DMS114 treated with DMSO at 0.1 percent for 48 hours (cell line): ENCODE results near the gene SPINK8.
"Not testable (repeated sequence)": the region's sequence is repeated elsewhere in the genome, so short reads cannot be mapped to it uniquely, and the experiment has no call there.

Experiments used
- DNase-seq: peaks from one replicate; lab custom pipeline; 2025; ENCODE audit not compliant: unreplicated experiment; lab: John Stamatoyannopoulos, UW

The SPINK8 gene

DNA sequence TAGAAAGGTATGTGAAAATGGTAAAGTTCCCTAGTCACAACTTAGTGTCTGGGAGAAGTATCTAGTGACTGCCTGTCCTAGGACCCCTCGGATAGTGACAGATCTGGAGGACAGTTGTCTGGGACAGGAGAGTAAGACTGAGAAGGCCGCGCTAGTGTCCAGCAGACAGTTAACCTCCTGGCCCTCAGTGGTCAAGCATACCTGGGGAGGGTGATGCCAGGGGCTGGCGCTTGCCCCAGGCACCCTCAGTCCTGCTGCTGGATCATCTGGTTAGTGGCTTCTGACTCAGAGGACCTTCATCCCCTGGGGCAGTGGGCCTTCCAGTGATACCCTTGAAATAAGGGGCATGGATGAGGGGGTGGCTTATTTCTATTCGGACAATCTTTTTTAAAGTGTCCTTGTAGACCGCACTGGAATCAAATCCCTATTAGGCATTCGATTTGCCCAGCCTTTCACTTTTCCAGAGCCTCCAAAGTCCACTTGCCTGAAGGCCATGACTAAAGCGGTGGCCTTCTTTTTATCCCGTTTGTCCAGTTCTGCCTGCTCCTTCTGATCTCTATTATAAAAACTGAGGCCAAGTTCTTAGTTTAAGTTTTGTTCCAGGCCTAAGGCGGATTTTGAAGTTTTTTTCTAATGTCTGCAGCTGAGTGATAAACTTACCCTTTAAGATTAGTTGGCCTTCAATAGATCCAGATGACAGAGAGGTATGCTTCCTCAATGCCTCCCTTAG lies 1.6 kb downstream of the SPINK8 start:
- not testable (repeated sequence) for DNase-seq

DNA sequence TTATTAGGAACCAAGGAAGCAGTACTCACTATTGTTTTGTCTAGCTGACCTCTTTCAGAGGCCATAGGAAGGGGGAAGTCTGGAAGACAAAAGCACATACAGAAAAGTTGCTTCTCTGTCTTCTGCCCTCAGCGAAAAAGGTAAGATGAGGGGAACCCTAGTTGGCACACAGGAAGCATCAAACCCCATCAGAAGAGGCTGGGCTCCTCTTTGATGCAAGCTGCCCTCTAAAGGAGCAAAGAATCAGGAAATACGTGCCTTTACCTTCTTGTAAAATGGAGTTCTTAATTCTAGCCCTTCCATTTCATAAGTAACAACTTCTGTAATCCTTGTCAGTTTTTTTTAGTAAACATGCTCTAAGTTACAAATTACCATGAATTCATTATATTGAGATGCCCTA lies 12.5 kb downstream of the SPINK8 start:
- no peak for DNase-seq

DNA sequence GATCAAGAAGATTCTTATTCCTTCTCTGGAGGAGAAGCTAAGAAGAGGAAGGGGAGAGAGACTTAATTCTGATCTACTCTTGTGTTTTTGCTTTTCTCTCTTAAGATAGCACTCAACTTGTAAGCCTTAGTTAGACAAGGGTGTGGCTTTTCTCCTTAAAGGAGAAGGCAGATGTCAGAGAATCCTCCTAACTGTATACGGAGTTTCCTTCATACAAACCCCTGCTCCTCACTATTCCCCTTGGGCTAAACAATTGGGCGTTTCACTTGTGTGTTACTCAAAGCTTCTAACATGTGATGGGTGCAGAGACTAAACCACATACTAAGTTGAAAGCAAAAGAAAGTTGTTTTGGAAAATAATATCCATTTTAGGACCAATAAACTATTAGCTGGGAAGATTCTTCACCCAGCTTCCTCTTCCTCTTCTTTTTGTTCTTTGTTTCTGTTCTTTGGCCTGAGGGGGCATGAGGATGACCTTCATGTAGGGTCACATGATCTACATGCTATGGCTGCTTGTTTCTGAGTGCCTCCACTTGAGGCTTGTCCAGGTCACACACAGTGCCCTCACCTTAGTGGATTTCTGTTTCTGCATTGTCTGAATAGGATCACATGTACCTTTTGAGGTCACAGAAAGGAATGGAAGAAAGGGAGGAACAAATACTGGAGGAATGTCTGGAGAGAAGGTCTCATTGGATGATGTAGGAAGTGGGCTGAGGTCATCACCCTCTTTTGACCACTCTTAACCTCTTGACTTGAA lies 14.6 kb downstream of the SPINK8 start:
- no peak for DNase-seq

DNA sequence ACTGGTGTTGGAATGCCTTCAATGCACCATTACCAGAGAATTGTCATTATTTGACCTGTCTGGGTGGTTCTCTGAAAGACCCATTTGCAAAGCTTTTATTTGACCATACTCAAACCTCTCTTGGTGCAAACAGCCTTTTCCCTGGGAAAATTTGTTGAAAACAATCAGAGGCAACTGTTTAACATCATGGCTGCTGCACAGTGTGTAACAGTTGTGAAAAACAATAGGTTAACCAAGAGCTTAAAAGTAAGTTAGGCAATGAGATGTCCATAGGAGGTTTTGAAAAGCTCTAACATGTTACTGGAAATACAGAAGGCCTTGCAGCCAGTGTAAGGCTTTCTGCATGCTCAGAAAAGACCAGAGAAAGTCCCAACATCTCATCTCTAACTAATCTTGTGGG lies 18.9 kb downstream of the SPINK8 start:
- DNase-seq = no peak

DNA sequence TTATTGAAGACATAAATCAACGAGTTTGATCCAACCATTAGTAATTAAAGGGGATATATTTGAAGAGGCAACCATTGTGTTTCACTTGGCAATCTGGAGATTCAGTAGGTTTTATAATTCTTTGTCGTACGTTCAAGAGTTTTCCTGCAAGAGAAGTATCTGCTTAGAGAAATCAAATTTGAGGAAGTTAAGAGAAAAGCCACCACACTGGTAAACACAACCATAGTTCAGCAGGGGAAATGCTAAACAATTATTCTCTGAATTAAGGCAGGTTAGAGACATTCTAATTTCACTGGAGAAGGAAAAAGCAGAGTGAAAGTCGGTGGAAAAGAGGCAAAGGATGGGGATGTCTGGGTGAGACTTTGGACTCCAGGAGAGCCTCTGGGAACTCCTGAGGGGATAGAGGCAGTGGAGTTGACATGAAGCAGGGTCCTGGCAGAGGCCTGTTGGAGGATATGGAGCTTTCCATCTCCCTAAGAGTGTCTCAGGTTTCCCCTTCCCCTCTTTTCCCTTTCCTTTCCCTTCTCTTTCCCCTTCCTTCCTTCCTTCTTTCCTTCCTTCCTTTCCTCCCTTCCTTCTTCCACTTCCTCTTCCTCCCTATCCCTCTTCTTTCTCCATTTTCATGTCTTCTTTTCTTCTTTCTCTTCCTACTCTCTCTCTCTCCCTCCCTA lies 26.5 kb downstream of the SPINK8 start:
- no peak for DNase-seq

DNA sequence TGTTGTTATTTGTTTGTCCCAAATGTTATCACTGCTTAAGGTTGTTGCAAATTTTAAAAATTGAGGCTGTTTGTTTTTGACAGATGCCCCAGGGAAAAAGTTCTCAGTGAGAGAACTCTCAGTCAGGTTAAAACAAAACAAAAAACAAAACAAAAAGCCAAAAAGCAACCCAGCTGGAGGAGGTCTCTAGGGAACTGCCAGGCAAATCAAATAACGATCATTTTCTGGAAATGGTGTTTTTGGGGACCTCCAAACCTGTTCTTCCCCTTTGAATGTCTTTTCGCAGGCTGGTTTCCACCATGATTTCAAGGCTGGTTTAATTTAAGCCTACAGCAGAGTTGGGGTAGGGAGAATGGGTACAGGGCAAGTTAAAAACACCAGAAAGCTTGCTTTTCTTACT lies 27.2 kb downstream of the SPINK8 start:
- no peak for DNase-seq

DNA sequence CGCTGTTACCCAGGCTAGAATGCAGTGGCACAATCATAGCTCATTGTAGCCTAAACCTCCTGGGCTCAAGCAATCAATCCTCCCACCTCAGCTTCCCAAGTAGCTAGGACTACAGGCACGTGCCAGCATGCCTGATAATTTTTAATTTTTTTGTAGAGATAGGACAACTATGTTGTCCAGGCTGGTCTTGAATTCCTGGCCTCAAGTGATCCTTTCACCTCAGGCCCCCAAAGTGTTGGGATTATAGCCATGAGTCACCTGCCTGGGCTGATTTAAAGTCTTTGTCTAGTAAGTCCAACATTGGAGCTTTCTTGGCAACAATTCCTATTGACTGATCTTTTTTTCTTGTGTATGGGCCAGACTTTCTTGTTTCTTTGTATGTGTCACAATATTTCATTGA lies 28.1 kb downstream of the SPINK8 start:
- DNase-seq = no peak

DNA sequence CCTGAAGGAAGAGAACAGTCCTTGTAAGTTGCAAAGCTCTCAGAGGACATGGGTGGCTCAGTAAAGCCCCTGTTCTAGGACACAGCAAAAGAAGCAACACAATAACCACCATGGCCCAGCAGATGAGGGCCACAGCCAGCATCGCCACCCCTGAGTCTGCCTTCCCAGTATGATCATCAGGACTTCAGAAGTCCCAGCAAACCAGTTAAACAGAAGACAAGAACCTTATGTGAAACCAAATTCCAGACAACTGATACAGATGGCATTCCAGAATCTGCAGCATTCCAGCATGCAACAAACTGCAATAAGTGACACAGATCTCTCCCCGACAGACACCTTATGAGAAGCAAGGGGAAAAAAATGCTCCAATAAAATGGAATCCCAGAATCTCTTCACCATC lies 30.4 kb downstream of the SPINK8 start:
- no peak for DNase-seq

DNA sequence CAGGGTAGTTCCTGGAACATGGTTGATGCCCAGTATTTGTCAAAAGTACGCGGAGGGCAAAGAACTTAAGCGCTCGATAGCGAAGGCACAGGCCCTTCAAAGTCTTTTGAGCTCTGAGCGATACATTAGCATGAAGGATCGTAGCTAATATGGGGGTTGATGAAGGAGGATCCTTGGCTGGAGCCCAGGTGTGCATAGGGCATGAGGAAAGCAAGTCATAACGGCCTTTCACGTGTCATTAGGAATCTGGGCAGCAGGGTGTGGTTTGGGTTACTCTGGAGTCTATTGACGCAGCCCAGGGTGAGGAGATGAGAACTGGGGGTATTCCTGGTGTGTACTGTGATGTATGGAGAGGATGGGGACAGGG lies 31.7 kb downstream of the SPINK8 start:
- DNase-seq = no peak

DNA sequence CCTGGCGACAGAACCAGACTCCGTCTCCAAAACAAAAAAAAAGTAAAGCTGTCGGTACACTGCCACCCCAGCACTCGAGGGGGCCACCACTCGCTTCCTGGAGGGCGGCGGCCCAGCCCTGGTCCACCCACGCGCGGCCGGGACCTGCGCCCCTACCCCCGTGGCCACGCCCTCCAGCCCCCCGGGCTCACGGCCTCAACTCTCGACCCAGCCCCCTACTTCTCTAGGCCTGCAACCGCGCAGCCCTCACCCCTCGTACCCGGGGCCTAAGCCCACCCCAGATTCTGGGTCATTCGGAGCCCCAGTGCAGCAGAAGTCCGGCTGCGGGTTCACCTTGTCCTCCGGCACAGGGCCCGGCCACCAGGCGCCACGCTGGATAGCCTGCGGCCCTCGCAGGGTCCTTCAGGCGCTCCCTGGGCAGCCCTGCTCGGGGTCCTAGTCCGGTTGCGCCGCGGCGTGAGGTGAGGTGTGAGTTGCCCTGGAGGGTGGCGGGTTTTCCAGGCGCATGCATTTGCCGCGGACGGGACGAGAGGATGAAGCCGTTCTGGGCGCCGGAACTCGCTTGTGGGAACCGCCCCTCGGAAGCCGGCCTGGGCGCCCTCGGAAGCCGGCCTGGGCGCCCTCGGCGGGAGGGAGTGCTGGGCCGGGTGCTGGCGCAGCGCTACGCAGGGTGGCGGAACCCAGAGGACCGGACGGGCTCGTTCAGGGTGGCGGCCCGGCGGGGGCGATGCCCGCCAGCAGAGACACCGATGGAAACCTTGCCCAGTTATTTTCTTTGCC lies 32.3 kb downstream of the SPINK8 start, which contains the start of gene NME6:
TSS of gene NME6 (minus strand) at position 348 of the 780 bp plus-strand sequence.
- peak; percentile 71 for DNase-seq

DNA sequence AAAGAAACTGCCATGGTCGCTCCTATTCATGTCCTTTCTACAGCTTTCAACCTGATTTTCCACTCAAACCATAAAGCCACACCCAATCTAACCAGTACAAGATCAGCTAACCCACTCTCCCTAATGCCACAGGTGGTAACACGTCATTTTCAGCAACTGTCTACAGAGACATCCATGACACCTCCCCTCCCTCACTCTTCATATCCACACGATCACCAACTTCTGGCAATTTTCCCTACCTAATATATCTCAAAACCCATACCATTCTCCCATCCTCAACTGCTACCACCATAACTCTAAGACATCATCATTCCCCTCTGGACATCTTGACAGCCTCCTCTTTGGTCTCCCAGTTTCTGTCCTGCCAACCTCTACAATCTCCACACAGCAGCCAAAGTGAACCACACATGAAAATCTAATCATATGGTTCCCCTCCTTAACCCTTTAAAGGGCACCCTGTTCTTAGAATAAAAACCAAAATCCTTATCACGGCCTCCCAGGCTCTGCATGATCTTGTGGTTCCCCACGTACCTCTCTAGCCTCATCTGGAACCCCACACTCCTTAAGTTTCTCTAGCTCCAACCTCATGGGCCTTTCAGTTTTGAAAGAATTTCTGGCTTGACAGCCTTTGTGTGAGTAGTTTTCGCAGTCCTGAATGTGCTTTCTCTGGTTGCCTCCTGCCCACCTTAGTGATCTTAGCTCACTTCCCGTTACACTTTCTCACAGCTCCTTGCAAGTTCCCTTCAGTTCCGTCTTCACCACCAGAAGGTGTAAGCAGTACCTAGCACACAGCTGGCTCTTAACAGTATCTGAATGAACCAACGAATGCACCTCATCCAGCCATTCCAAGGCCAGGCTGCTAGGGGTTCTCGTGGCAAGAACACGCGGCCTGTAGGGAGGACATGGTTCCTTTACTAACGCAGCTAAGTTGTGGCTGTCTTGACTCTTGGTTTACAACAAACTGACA lies 33.4 kb downstream of the SPINK8 start:
- DNase-seq = no peak

DNA sequence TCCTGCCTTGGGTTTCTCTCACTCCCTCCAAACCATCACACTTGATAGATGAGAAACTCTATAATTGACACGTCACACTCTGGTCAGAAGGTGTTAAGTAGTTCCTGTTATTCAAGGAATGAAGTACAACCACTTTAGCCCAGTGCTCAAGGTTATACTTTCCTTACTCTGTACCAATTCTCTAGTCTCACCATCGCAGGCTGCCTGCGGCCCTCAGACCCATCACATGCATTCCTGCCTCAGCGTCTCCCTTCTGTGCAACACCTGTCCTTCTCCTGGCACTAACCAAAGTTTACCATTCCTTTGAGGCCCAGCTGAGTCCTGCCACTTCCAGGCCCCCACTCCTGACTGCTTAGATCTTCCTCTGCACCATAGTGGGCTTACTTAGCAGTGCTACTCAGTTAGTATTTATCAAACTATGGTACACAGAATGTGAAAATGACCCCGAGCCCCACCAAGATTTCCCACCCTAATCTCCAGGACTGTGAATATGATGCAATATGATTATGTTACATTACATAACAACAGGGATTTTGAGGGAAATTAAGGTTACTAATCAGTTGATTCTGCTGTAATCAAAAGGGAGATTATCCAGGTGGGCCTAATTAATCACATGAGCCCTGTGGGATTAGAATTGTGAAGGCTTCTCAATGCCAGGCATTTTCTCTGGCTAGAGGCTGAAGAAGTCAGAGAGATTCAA lies 36.2 kb downstream of the SPINK8 start:
- no peak for DNase-seq

DNA sequence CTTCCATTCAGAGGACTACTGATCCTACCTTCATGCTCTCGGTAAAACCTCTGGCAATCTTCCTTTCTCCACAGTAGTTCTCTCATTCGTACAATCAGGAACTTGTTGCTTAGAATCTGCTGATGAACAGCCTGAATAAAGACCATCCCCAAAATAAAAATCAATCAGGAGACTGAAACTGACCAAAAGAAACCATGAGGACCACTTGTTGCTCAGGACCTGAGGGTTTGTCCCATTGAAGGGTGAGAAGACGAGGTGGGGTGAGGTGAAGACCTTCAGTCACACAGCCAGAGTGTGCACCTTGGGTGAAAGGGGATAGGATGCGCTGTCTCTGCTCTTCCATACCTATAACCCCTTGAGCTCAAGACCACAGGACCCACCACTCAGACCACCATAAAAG lies 36.8 kb downstream of the SPINK8 start:
- DNase-seq = no peak

DNA sequence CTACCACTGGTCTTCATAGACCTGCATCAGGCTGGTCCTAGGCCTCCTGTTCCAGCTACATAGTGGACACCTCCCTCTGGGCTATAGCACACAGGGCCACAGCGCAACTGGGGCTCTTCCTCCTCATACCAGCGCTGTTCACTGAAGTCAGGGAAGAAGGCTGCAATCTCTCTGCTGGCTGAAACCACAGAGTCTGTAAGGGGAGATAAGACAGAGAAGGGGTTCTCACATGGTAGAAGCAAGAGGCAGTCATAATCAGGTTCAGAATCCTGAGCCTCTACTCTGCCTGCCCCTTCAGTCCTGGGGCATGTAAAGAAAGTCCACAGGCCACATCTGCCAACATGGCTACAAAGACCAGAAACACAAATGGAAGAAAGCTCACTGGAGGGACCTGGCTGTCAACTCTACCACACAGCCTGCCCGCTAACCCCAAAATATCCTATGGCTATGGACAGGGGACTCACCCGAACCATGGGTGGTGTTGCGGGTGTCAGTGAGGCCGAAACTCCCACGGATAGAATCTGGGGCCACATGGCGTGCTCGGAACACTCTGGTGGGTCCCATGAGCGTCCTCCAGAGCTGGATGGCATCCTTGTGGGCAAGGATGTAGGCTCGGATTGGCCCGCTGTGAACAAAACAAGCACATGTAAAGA lies 38.7 kb downstream of the SPINK8 start:
- DNase-seq = no peak

DNA sequence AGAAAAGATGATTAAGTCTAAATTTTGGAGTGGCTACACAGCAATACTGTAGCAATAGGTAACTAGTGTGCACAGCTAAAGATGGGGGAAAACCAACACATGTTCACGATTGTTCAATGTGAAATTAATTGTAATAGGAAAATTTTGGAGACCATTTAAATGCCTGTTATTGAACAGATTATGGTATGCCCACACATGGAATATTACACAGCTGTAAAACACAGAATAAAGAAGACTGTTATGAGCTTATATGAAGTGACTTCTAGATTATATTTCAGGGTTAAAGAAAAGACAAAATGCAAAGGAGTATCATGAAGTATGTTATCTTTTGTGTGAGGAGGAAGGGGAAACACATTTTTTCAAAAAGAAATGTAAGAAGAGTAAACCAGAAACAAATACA lies 43.8 kb downstream of the SPINK8 start:
- no peak for DNase-seq

DNA sequence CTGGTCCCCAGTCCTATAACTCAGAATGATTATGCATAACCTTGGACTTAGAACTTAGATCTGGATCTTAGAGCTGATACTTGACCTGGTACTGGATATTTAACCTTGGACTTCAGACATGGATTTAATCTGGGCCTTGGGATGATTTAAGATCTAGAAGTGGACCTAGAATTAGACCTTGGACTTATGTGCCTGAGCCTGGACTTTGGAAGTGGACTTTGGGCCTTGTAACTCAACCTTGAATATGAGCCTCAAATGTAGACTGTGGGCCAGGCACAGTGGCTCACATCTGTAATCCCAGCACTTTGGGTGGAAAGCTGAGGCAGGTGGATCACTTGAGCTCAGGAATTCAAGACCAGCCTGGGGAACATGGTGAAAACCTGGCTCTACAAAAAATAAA lies 46.4 kb downstream of the SPINK8 start:
- DNase-seq = no peak

DNA sequence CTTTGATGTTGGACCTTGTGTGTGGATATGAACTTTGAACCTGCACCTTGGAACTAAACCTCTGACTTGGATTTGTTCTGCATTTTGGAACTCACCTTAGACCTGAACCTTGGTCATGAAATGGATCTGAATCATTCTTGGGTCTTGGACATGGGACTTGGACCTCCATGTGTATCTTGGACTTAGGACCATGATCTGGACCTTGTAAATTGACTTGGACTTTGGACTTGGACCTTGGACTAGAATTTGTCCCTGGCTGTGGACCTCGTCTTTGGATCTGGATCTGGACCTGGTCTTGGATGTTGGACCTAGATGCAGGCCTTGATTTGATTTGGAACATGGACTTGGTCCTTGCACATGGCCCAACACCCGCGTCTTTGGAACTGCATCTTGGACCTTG lies 47.2 kb downstream of the SPINK8 start:
- DNase-seq = no peak

DNA sequence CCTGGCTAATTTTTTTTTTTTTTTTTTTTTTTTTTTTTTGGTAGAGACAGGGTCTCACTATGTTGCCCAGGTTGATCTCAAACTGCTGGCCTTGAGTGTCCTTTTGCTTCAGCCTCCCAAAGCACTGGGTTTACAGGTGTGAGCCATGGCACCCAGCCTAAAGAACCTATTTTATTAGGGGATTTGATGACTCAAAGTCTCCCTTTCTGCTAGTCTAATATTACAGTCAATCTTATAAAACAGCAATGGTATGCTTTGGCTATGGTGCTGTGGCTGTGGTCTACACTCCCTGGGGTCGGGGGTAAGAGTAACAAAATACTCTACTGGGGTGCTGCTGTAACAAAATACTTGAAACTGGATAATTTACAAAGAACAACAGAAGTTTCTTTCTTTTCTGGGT lies 47.8 kb downstream of the SPINK8 start:
- DNase-seq = no peak

DNA sequence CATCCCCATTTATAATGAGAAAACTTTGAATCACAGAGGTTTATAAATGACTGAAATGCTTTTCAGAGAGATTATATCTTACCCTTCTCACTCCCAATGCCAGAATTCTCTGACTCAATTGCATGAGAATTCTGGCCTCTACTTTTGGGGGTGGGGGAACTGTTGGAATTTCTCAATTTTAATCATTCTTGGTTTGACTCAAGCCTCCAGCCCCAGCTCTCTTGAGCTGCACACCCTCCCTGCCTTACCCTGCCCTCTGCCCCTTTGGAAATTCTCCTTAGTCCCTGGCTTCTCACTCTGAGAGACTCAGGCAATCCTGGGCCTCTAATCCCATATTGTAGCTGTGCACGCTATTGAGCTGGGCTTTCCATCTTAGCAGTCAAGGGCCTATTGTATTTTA lies 48.3 kb downstream of the SPINK8 start:
- no peak for DNase-seq
